ENCODE results near the gene COL24A1. TPM values are rescaled to one million over a fixed set of nuclear protein-coding genes. Genes with fewer than 3 reads are reported as not detected.

The COL24A1 gene
- total RNA-seq, 1 experiment from 2014 or later: 1.1 TPM

GRCh38 chr1:86201311-86201710 lies 44.7 kb upstream of the COL24A1 start:
- Mint-ChIP-seq H3K4me1 (peaks cover under 1% of the 10 kb centered on the region), H3K27me3 (ENCODE audit: low read depth) (no peaks in the 10 kb centered on the region), H3K27ac (no peak overlapping the region), H3K9me3 (no peaks in the 10 kb centered on the region), H3K4me3 (no peak overlapping the region), H3K36me3 (no peaks in the 10 kb centered on the region)
- DNase-seq (ENCODE audit: low spot score) (no peak), ATAC-seq (no peak)
- POLR2A ChIA-PET: no interaction called here
- TF ChIP-seq ZNF263 (CRISPR knock-in tag; IDR thresholded peaks at IDR 0.05; ENCODE audit: low read depth) (no peak), ZNF416 (CRISPR knock-in tag; IDR thresholded peaks at IDR 0.05) (no peak), AFF4 (CRISPR knock-in tag; IDR thresholded peaks at IDR 0.05; ENCODE audit: borderline replicate concordance) (no peak), TEAD4 (CRISPR knock-in tag; IDR thresholded peaks at IDR 0.05) (no peak), JUN (CRISPR knock-in tag; IDR thresholded peaks at IDR 0.05) (no peak), NR3C1 (CRISPR knock-in tag; conservative IDR thresholded peaks at IDR 0.05; ENCODE audit: low read depth) (no peak), TP53 (CRISPR knock-in tag; IDR thresholded peaks at IDR 0.05) (no peak)
- TF ChIP-seq, protein P1, sequence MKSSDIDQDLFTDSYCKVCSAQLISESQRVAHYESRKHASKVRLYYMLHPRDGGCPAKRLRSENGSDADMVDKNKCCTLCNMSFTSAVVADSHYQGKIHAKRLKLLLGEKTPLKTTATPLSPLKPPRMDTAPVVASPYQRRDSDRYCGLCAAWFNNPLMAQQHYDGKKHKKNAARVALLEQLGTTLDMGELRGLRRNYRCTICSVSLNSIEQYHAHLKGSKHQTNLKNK (CRISPR knock-in tag; IDR thresholded peaks at IDR 0.05): no peak
- TF ChIP-seq, protein P2, sequence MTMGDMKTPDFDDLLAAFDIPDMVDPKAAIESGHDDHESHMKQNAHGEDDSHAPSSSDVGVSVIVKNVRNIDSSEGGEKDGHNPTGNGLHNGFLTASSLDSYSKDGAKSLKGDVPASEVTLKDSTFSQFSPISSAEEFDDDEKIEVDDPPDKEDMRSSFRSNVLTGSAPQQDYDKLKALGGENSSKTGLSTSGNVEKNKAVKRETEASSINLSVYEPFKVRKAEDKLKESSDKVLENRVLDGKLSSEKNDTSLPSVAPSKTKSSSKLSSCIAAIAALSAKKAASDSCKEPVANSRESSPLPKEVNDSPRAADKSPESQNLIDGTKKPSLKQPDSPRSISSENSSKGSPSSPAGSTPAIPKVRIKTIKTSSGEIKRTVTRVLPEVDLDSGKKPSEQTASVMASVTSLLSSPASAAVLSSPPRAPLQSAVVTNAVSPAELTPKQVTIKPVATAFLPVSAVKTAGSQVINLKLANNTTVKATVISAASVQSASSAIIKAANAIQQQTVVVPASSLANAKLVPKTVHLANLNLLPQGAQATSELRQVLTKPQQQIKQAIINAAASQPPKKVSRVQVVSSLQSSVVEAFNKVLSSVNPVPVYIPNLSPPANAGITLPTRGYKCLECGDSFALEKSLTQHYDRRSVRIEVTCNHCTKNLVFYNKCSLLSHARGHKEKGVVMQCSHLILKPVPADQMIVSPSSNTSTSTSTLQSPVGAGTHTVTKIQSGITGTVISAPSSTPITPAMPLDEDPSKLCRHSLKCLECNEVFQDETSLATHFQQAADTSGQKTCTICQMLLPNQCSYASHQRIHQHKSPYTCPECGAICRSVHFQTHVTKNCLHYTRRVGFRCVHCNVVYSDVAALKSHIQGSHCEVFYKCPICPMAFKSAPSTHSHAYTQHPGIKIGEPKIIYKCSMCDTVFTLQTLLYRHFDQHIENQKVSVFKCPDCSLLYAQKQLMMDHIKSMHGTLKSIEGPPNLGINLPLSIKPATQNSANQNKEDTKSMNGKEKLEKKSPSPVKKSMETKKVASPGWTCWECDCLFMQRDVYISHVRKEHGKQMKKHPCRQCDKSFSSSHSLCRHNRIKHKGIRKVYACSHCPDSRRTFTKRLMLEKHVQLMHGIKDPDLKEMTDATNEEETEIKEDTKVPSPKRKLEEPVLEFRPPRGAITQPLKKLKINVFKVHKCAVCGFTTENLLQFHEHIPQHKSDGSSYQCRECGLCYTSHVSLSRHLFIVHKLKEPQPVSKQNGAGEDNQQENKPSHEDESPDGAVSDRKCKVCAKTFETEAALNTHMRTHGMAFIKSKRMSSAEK (CRISPR knock-in tag; IDR thresholded peaks at IDR 0.05; ENCODE audit: borderline replicate concordance): no peak
- CTCF ChIA-PET: no interaction called here

GRCh38 chr1:86200901-86201300 lies 44.3 kb upstream of the COL24A1 start:
- TF ChIP-seq CREB1 (CRISPR knock-in tag; IDR thresholded peaks at IDR 0.05): no peak
- ATAC-seq (no peak), DNase-seq (ENCODE audit: low spot score) (no peak)
- Mint-ChIP-seq H3K9me3 (no peaks in the 10 kb centered on the region), H3K36me3 (no peaks in the 10 kb centered on the region), H3K4me3 (no peak overlapping the region), H3K4me1 (peaks cover 5% of the 10 kb centered on the region), H3K27me3 (ENCODE audit: low read depth) (no peaks in the 10 kb centered on the region), H3K27ac (no peak overlapping the region)
- CTCF ChIA-PET: no interaction called here
- POLR2A ChIA-PET: no interaction called here

DNA sequence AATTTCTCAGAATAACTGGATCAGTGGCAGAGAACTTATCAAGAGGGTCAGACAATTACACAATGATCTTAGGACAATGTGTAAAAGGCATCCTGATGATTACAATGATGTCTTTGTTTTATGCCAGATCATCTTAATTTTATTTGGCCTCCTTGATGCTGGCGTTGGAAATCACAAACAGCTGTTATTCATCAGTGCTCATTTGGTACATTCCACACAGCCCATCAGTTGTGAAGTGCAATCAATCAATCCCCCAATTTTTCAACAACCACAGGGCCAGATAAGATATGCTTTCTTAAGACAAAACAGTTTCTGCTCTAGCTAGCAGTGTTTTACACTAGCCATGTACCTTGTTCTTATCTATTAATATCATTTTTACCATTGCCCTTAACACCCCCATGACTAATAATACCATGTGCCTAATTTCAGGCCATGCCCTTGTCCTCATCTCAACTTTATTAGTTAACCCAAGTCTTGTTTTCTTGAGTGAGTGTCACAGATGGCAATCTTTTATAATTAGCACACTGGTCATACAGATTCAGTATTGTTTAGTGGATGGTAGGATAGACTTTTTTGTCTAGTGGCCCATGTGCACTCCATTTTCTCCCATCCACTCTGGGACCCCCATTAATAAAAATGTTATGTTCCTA lies 40.8 kb upstream of the COL24A1 start:
- Mint-ChIP-seq H3K36me3 (no peaks in the 10 kb centered on the region), H3K27me3 (ENCODE audit: low read depth) (no peaks in the 10 kb centered on the region), H3K27ac (no peak overlapping the region), H3K4me1 (peaks cover 25% of the 10 kb centered on the region), H3K9me3 (no peaks in the 10 kb centered on the region), H3K4me3 (no peak overlapping the region)
- CTCF ChIA-PET: no interaction called here
- DNase-seq (ENCODE audit: low spot score): no peak
- no peak for ATAC-seq
- POLR2A ChIA-PET: no interaction called here
- TF ChIP-seq ATF3 (CRISPR knock-in tag; conservative IDR thresholded peaks at IDR 0.05) (no peak), RORB (CRISPR knock-in tag; IDR thresholded peaks at IDR 0.05) (no peak), ZNF121 (CRISPR knock-in tag; IDR thresholded peaks at IDR 0.05) (no peak), ATF1 (CRISPR knock-in tag; IDR thresholded peaks at IDR 0.05) (no peak), CREB1 (CRISPR knock-in tag; IDR thresholded peaks at IDR 0.05) (no peak), JUN (CRISPR knock-in tag; IDR thresholded peaks at IDR 0.05) (no peak), IRF2 (CRISPR knock-in tag; IDR thresholded peaks at IDR 0.05; ENCODE audit: borderline replicate concordance, low read depth) (no peak), SMAD3 (CRISPR knock-in tag; IDR thresholded peaks at IDR 0.05; ENCODE audit: borderline replicate concordance) (no peak), NFATC4 (CRISPR knock-in tag; IDR thresholded peaks at IDR 0.05) (no peak), ZNF232 (CRISPR knock-in tag; IDR thresholded peaks at IDR 0.05) (no peak), IRF1 (CRISPR knock-in tag; IDR thresholded peaks at IDR 0.05) (no peak)
- TF ChIP-seq, protein P3, sequence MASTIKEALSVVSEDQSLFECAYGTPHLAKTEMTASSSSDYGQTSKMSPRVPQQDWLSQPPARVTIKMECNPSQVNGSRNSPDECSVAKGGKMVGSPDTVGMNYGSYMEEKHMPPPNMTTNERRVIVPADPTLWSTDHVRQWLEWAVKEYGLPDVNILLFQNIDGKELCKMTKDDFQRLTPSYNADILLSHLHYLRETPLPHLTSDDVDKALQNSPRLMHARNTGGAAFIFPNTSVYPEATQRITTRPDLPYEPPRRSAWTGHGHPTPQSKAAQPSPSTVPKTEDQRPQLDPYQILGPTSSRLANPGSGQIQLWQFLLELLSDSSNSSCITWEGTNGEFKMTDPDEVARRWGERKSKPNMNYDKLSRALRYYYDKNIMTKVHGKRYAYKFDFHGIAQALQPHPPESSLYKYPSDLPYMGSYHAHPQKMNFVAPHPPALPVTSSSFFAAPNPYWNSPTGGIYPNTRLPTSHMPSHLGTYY (CRISPR knock-in tag; IDR thresholded peaks at IDR 0.05): no peak
- TF ChIP-seq, protein P4, sequence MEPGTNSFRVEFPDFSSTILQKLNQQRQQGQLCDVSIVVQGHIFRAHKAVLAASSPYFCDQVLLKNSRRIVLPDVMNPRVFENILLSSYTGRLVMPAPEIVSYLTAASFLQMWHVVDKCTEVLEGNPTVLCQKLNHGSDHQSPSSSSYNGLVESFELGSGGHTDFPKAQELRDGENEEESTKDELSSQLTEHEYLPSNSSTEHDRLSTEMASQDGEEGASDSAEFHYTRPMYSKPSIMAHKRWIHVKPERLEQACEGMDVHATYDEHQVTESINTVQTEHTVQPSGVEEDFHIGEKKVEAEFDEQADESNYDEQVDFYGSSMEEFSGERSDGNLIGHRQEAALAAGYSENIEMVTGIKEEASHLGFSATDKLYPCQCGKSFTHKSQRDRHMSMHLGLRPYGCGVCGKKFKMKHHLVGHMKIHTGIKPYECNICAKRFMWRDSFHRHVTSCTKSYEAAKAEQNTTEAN (CRISPR knock-in tag; IDR thresholded peaks at IDR 0.05): no peak
